SK-N-SH (cell line): ENCODE data around the gene DGCR2. TPM values are rescaled to one million over a fixed set of nuclear protein-coding genes. Genes with fewer than 3 reads are reported as not detected.

Source experiments
- CTCF ChIA-PET: fragments of 300-600, 350-600 bp; formaldehyde crosslinking; extraction: SDS; loops from one replicate; lab custom pipeline; 2021; lab: Yijun Ruan, JAX
- POLR2A ChIA-PET: fragments of 350-600 bp; sonication (Branson Sonifier 250); formaldehyde crosslinking; extraction: SDS; loops from one replicate; lab custom pipeline; 2020; ENCODE audit warnings: antibody characterized with exemption, inconsistent platforms; lab: Yijun Ruan, JAX
- DNase-seq: peaks from one replicate; pipeline ENCODE4 v3.0.0; 2012
- H2AFZ ChIP-seq: fragments of 200-600 bp; sonication (generic); 2 replicates; pipeline ENCODE4 v1.8.1; 2016; ENCODE audit warnings: antibody characterized with exemption, mild to moderate bottlenecking, low read depth
- H3F3A ChIP-seq: fragments of 200-600 bp; sonication (generic); replicated peaks from 2 replicates; pipeline ENCODE3; 2016; ENCODE audit warnings: antibody characterized with exemption, mild to moderate bottlenecking; ENCODE audit not compliant: insufficient read depth
- H3K27ac ChIP-seq, 2 experiments: fragments of 200-500 bp in 1 of 2; fragments of 200-600 bp in 1 of 2; sonication (Bioruptor generic) in 1 of 2; sonication (generic), shearing (Covaris generic) in 1 of 2; 2 replicates each; pipeline versions ENCODE4 v1.5.1 to v1.6.1; 2014 to 2016; ENCODE audit warnings: low read depth in 2 of 2, inconsistent platforms in 1 of 2, low read length in 1 of 2, mild to moderate bottlenecking in 1 of 2, mixed read lengths in 1 of 2
- H3K27me3 ChIP-seq: fragments of 200-600 bp; sonication (generic), shearing (Covaris generic); 2 replicates; pipeline ENCODE4 v1.6.1; 2016; ENCODE audit warnings: mixed run types; ENCODE audit not compliant: insufficient read depth
- H3K36me3 ChIP-seq, 2 experiments: fragments of 200-500 bp in 1 of 2; fragments of 200-600 bp in 1 of 2; sonication (Bioruptor generic) in 1 of 2; sonication (generic) in 1 of 2; replicated peaks in 1 of 2; 2 replicates each; pipeline versions ENCODE3 to v1.5.1; 2014 to 2016; ENCODE audit warnings: low read length in 1 of 2, mild to moderate bottlenecking in 1 of 2; ENCODE audit not compliant: insufficient read depth in 2 of 2, control insufficient read depth in 1 of 2
- H3K4me1 ChIP-seq, 2 experiments: fragments of 200-500 bp in 1 of 2; fragments of 200-600 bp in 1 of 2; sonication (Bioruptor generic) in 1 of 2; sonication (generic), shearing (Covaris generic) in 1 of 2; 2 replicates each; pipeline versions ENCODE4 v1.5.1 to v1.6.1; 2014 to 2016; ENCODE audit warnings: low read depth in 1 of 2, low read length in 1 of 2, mixed run types in 1 of 2; ENCODE audit not compliant: insufficient read depth in 2 of 2, control insufficient read depth in 1 of 2
- H3K4me2 ChIP-seq: fragments of 200-600 bp; sonication (generic), shearing (Covaris generic); 2 replicates; pipeline ENCODE4 v1.6.1; 2017; ENCODE audit warnings: mixed run types
- H3K4me3 ChIP-seq, 2 experiments: fragments of 200-500 bp in 1 of 2; fragments of 200-600 bp in 1 of 2; sonication (Bioruptor generic) in 1 of 2; sonication (generic), shearing (Covaris generic) in 1 of 2; 2 replicates each; pipeline versions ENCODE4 v1.5.1 to v1.8.1; 2014 to 2016; ENCODE audit warnings: low read depth in 2 of 2, inconsistent platforms in 1 of 2, low read length in 1 of 2, mild to moderate bottlenecking in 1 of 2, mixed read lengths in 1 of 2, moderate library complexity in 1 of 2
- H3K79me2 ChIP-seq: fragments of 200-600 bp; sonication (generic); 2 replicates; pipeline ENCODE4 v1.8.1; 2017; ENCODE audit warnings: mild to moderate bottlenecking; ENCODE audit not compliant: insufficient read depth
- H3K9ac ChIP-seq: fragments of 200-600 bp; sonication (generic); 2 replicates; pipeline ENCODE4 v1.6.1; 2017; ENCODE audit warnings: mixed run types
- H3K9me2 ChIP-seq: fragments of 200-600 bp; sonication (generic); 2 replicates; pipeline ENCODE4 v1.6.1; 2017; ENCODE audit warnings: mixed run types
- H3K9me3 ChIP-seq: fragments of 200-600 bp; sonication (generic); 2 replicates; pipeline ENCODE4 v1.6.1; 2017; ENCODE audit warnings: mixed run types, mild to moderate bottlenecking, moderate library complexity
- H4K20me1 ChIP-seq: fragments of 200-600 bp; sonication (generic); 2 replicates; pipeline ENCODE4 v1.6.1; 2017; ENCODE audit warnings: mild to moderate bottlenecking, mixed run types; ENCODE audit not compliant: insufficient read depth
- EP300 ChIP-seq, 2 experiments: IDR thresholded peaks; 2 replicates each; pipeline versions ENCODE4 v1.4.0 to v1.6.1; 2012; ENCODE audit warnings: borderline replicate concordance in 1 of 2, low read depth in 1 of 2, low read length in 1 of 2
- FOSL2 ChIP-seq: IDR thresholded peaks from 2 replicates; pipeline ENCODE4 v1.4.0; 2012; ENCODE audit warnings: low read depth, mild to moderate bottlenecking, moderate library complexity, borderline replicate concordance
- FOXM1 ChIP-seq: IDR thresholded peaks from 2 replicates; pipeline ENCODE4 v1.4.0; 2012; ENCODE audit warnings: low read depth, mild to moderate bottlenecking
- GABPA ChIP-seq: IDR thresholded peaks from 2 replicates; pipeline ENCODE4 v1.4.0; 2012; ENCODE audit warnings: low read depth, mild to moderate bottlenecking
- GATA2 ChIP-seq: sonication (generic); formaldehyde crosslinking; IDR thresholded peaks from 2 replicates; pipeline ENCODE4 v1.5.0; 2020; ENCODE audit warnings: mild to moderate bottlenecking, missing genetic modification reagents
- JUND ChIP-seq: IDR thresholded peaks from 2 replicates; pipeline ENCODE4 v1.4.0; 2012
- MEF2A ChIP-seq: IDR thresholded peaks from 2 replicates; pipeline ENCODE4 v1.4.0; 2012; ENCODE audit warnings: low read depth, borderline replicate concordance
- MXI1 ChIP-seq: IDR thresholded peaks from 2 replicates; pipeline ENCODE4 v1.6.1; 2012; ENCODE audit warnings: mild to moderate bottlenecking, low read depth, low read length, improper control_type of control experiment
- POLR2AphosphoS5 ChIP-seq: IDR thresholded peaks from 2 replicates; pipeline ENCODE4 v1.6.1; 2012; ENCODE audit warnings: low read depth, low read length
- RAD21 ChIP-seq: IDR thresholded peaks from 2 replicates; pipeline ENCODE4 v1.6.1; 2012; ENCODE audit warnings: mild to moderate bottlenecking, low read length
- RFX5 ChIP-seq: IDR thresholded peaks from 2 replicates; pipeline ENCODE4 v1.6.1; 2012; ENCODE audit warnings: mild to moderate bottlenecking, improper control_type of control experiment, low read length
- RXRA ChIP-seq: IDR thresholded peaks from 2 replicates; pipeline ENCODE4 v1.4.0; 2012; ENCODE audit warnings: low read depth, mild to moderate bottlenecking, borderline replicate concordance
- TAF1 ChIP-seq: IDR thresholded peaks from 2 replicates; pipeline ENCODE4 v1.6.1; 2012; ENCODE audit warnings: low read depth, mild to moderate bottlenecking, low read length, moderate library complexity, borderline replicate concordance
- TCF12 ChIP-seq: IDR thresholded peaks from 2 replicates; pipeline ENCODE4 v1.4.0; 2012
- YY1 ChIP-seq: IDR thresholded peaks from 2 replicates; pipeline ENCODE4 v1.4.0; 2012; ENCODE audit warnings: low read depth, mild to moderate bottlenecking
- WGBS: methylation state at CpG from one replicate; pipeline ENCODE4 v1.1.6; 2017; ENCODE audit warnings: low lambda C conversion rate; 5-methylcytosine and 5-hydroxymethylcytosine counted together
- polyA plus RNA-seq, 3 experiments: library from polyadenylated mRNA; depleted of rRNA; stranded (reverse); fragments of >200 nt; gene quantifications; 2 replicates each; pipeline ENCODE4 v1.2.3, GENCODE V29; 2012
- TF ChIP-seq, protein P1 (sequence below): fragments of 150-350 bp; IDR thresholded peaks from 2 replicates; pipeline ENCODE4 v1.6.1; 2017; ENCODE audit warnings: antibody characterized with exemption, low read length, low read depth, borderline replicate concordance
- TF ChIP-seq, protein P2 (sequence below): fragments of 150-350 bp; IDR thresholded peaks from 2 replicates; pipeline ENCODE4 v1.6.1; 2016; ENCODE audit warnings: mild to moderate bottlenecking, low read depth, low read length
- TF ChIP-seq, protein P3 (sequence below): fragments of 200-600 bp; sonication (generic); IDR thresholded peaks from 2 replicates; pipeline ENCODE4 v1.6.1; 2017; ENCODE audit warnings: antibody characterized with exemption, mild to moderate bottlenecking, moderate library complexity

The DGCR2 gene
- polyA plus RNA-seq, 1 of the 3 experiments (the other 2 are of a cell fraction) = 30.4 TPM

DNA sequence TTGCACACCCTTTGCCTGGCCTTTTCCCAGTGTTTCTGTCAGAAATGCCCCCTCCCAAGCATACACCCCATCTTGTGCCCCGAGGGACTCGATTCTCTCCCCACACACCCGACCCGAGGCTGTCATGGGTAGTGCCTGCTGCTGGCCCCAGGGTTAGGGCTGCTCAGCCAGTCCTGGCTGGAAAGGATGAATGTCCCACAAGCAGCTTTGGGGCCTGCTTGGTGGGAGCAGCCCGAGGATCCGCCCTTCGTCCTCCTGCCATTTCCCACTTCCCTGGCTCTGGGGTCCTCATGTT lies 131.1 kb downstream of the DGCR2 start (continued):
- TF ChIP-seq FOSL2 (no peak), RAD21 (no peak), EP300 (IDR thresholded peaks at IDR 0.05; ENCODE audit: borderline replicate concordance in 1 of 2, low read depth in 1 of 2, low read length in 1 of 2) (no peak), TCF12 (no peak)

DNA sequence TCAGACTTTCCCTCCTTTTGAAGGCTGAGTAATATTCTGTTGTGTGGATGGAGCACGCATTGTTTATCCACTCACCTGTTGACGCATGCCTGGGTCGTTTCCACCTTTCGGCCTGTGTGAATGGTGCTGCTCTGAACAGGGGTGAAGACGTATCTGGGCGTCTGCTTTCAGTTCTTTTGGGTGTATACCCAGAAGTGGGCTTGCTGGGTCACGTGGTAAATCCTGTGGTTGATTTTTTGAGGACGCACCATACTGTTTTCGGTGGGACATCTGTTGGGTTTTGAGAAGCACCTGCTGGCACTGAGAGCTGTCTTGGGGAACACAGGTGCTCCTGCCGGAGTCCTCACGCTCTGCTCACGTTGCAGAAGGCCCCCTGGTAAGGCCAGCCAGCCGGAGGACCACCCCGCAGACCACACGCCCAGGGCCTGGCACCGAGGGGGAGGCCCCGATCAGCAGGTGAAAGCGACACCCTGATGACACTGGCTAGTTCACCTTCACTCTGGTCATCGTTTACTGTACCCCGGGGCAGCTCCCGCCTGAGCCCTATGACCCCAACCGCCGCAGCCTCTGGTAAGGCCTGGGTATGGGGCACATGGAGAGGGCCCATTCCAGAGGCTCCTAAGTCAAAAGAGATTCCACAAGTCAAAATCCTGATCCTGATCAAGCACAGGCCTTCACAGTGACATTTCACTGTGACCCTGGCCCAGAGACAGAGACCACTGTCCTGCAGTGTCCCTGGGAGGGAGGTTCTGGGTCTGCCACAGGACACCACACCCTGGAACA lies 131.7 kb downstream of the DGCR2 start:
- 64% methylated on average over 10 of the region's 23 CpGs for WGBS
- Histone ChIP-seq H2AFZ (no peak overlapping the region), H3K4me1 (peaks cover 0 to 7% of the 10 kb centered on the region in 2 experiments; a peak in 1 of 4 replicates), H4K20me1 (no peaks in the 10 kb centered on the region), H3K79me2 (no peaks in the 10 kb centered on the region), H3K36me3 (no peaks in the 10 kb centered on the region), H3K4me2 (no peak overlapping the region), H3K9ac (no peak overlapping the region), H3F3A (no peaks in the 10 kb centered on the region), H3K4me3 (no peak overlapping the region), H3K9me2 (no peaks in the 10 kb centered on the region), H3K9me3 (no peaks in the 10 kb centered on the region), H3K27me3 (no peaks in the 10 kb centered on the region), H3K27ac (no peak overlapping the region)
- TF ChIP-seq GABPA (no peak), FOSL2 (no peak), EP300 (IDR thresholded peaks at IDR 0.05; ENCODE audit: borderline replicate concordance in 1 of 2, low read depth in 1 of 2, low read length in 1 of 2) (no peak), YY1 (no peak), MXI1 (no peak), TAF1 (no peak), RAD21 (no peak), RFX5 (no peak), RXRA (no peak), POLR2AphosphoS5 (no peak), FOXM1 (no peak), MEF2A (no peak), JUND (no peak), GATA2 (CRISPR knock-in tag) (no peak)
- TF ChIP-seq, protein P1, sequence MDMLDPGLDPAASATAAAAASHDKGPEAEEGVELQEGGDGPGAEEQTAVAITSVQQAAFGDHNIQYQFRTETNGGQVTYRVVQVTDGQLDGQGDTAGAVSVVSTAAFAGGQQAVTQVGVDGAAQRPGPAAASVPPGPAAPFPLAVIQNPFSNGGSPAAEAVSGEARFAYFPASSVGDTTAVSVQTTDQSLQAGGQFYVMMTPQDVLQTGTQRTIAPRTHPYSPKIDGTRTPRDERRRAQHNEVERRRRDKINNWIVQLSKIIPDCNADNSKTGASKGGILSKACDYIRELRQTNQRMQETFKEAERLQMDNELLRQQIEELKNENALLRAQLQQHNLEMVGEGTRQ = no peak
- TF ChIP-seq, protein P2, sequence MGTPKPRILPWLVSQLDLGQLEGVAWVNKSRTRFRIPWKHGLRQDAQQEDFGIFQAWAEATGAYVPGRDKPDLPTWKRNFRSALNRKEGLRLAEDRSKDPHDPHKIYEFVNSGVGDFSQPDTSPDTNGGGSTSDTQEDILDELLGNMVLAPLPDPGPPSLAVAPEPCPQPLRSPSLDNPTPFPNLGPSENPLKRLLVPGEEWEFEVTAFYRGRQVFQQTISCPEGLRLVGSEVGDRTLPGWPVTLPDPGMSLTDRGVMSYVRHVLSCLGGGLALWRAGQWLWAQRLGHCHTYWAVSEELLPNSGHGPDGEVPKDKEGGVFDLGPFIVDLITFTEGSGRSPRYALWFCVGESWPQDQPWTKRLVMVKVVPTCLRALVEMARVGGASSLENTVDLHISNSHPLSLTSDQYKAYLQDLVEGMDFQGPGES = no peak
- TF ChIP-seq, protein P3, sequence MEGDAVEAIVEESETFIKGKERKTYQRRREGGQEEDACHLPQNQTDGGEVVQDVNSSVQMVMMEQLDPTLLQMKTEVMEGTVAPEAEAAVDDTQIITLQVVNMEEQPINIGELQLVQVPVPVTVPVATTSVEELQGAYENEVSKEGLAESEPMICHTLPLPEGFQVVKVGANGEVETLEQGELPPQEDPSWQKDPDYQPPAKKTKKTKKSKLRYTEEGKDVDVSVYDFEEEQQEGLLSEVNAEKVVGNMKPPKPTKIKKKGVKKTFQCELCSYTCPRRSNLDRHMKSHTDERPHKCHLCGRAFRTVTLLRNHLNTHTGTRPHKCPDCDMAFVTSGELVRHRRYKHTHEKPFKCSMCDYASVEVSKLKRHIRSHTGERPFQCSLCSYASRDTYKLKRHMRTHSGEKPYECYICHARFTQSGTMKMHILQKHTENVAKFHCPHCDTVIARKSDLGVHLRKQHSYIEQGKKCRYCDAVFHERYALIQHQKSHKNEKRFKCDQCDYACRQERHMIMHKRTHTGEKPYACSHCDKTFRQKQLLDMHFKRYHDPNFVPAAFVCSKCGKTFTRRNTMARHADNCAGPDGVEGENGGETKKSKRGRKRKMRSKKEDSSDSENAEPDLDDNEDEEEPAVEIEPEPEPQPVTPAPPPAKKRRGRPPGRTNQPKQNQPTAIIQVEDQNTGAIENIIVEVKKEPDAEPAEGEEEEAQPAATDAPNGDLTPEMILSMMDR = no peak
- CTCF ChIA-PET = interaction anchor here (0.5 kb wide), 1 partner anchor 9 kb away, joined by 3 read pairs; no protein-coding TSS in a partner anchor
- DNase-seq = no peak
- POLR2A ChIA-PET = no interaction called here
